ENCODE results near the gene GPBP1L1. TPM values are rescaled to one million over a fixed set of nuclear protein-coding genes. Genes with fewer than 3 reads are reported as not detected.
A peak's percentile ranks its signal among the peaks of the same experiment; 100 is the strongest.
"Not testable (repeated sequence)": the region's sequence is repeated elsewhere in the genome, so short reads cannot be mapped to it uniquely, and the experiment has no call there.

GPBP1L1 gene
- polyA plus RNA-seq, result 10 to 100 TPM; 31.8 to 40.2 (median 33.6) TPM

GRCh38 chr1:45686288-45687013, at the start of gene GPBP1L1:
Gene GPBP1L1 (minus strand): TSS chr1:45686533. CDS start chr1:45659087, 27,446 bp downstream.
- H3K27ac ChIP-seq (ENCODE audit: low read depth, low read length), result peak within 1 kb of the TSS; percentile 92
- WGBS, 3 donors, result 0 to 1% (median 0%) methylated on average over 50 to 52 of the region's 52 CpGs

GRCh38 chr1:45730780-45731319, 44.5 kb upstream of the GPBP1L1 start:
- 91 to 100% (median 100%) methylated on average over 1 of the region's 1 CpG for WGBS, 3 donors

GRCh38 chr1:45730075-45730779, 43.9 kb upstream of the GPBP1L1 start:
- no peak overlapping the region for H3K27ac ChIP-seq (ENCODE audit: low read depth, low read length)
- 71 to 79% (median 78%) methylated on average over 3 of the region's 3 CpGs for WGBS, 3 donors

More at GRCh38 chr1:45730780-45731319, 44.5 kb upstream of the GPBP1L1 start:
- H3K27ac ChIP-seq (ENCODE audit: low read depth, low read length), result no peak overlapping the region

GRCh38 chr1:45726007-45726406, 39.7 kb upstream of the GPBP1L1 start:
- WGBS, 3 donors, result 96 to 98% (median 97%) methylated on average over 9 of the region's 9 CpGs
- H3K27ac ChIP-seq (ENCODE audit: low read depth, low read length), result not testable (repeated sequence)

GRCh38 chr1:45723248-45723930, 37.1 kb upstream of the GPBP1L1 start:
- no peak overlapping the region for H3K27ac ChIP-seq (ENCODE audit: low read depth, low read length)

- no peak overlapping the region for H3K27ac ChIP-seq (ENCODE audit: low read depth, low read length)
- WGBS, 3 donors, result 81 to 99% (median 85%) methylated on average over 3 of the region's 3 CpGs
These were observed 36.5 kb upstream of the GPBP1L1 start for GRCh38 chr1:45722809-45723208.

- 90 to 94% (median 93%) methylated on average over 1 of the region's 1 CpG for WGBS, 3 donors
- no peak overlapping the region for H3K27ac ChIP-seq (ENCODE audit: low read depth, low read length)
These were observed 34.9 kb upstream of the GPBP1L1 start for GRCh38 chr1:45721207-45721606.

- WGBS, 3 donors, result 97 to 100% (median 100%) methylated on average over 1 of the region's 1 CpG
- no peak overlapping the region for H3K27ac ChIP-seq (ENCODE audit: low read depth, low read length)
These were observed 32.0 kb upstream of the GPBP1L1 start for GRCh38 chr1:45718289-45718688.

GRCh38 chr1:45717386-45717785, 31.1 kb upstream of the GPBP1L1 start:
- WGBS, 3 donors, result 83 to 89% (median 88%) methylated on average over 8 of the region's 8 CpGs
- not testable (repeated sequence) for H3K27ac ChIP-seq (ENCODE audit: low read depth, low read length)

GRCh38 chr1:45716700-45717099, 30.4 kb upstream of the GPBP1L1 start:
- H3K27ac ChIP-seq (ENCODE audit: low read depth, low read length), result no peak overlapping the region
- 90 to 94% (median 92%) methylated on average over 3 of the region's 3 CpGs for WGBS, 3 donors

GRCh38 chr1:45713711-45714110, 27.4 kb upstream of the GPBP1L1 start:
- 80 to 91% (median 90%) methylated on average over 3 of the region's 3 CpGs for WGBS, 3 donors
- no peak overlapping the region for H3K27ac ChIP-seq (ENCODE audit: low read depth, low read length)

GRCh38 chr1:45704637-45705036, 18.3 kb upstream of the GPBP1L1 start:
- H3K27ac ChIP-seq (ENCODE audit: low read depth, low read length), result no peak overlapping the region
- WGBS, 3 donors, result 76 to 98% (median 94%) methylated on average over 1 of the region's 1 CpG

- WGBS, 3 donors, result 90 to 93% (median 93%) methylated on average over 7 of the region's 7 CpGs
- no peak overlapping the region for H3K27ac ChIP-seq (ENCODE audit: low read depth, low read length)
These were observed 8.5 kb upstream of the GPBP1L1 start for GRCh38 chr1:45694823-45695222.

- not testable (repeated sequence) for H3K27ac ChIP-seq (ENCODE audit: low read depth, low read length)
- WGBS, 3 donors, result 80 to 84% (median 82%) methylated on average over 8 of the region's 8 CpGs
These were observed 7.5 kb upstream of the GPBP1L1 start for GRCh38 chr1:45693811-45694210.

GRCh38 chr1:45687754-45688740, 1.7 kb upstream of the GPBP1L1 start, which contains the start of gene TMEM69:
Gene TMEM69 (plus strand): TSS chr1:45688181. CDS start chr1:45691069, 2,888 bp downstream.
- peak within 1 kb of the TSS; percentile 92 for H3K27ac ChIP-seq (ENCODE audit: low read depth, low read length)
- WGBS, 3 donors, result 1 to 2% (median 1%) methylated on average over 24 of the region's 24 CpGs

- peak overlapping the region; percentile 92 for H3K27ac ChIP-seq (ENCODE audit: low read depth, low read length)
- 0 to 1% (median 0%) methylated on average over 44 of the region's 44 CpGs for WGBS, 3 donors
These were observed 851 bp upstream of the GPBP1L1 start for GRCh38 chr1:45687014-45687753.

- 0% methylated on average over 27 of the region's 27 CpGs for WGBS, 3 donors
- no peak overlapping the region for H3K27ac ChIP-seq (ENCODE audit: low read depth, low read length)
These were observed 382 bp downstream of the GPBP1L1 start for GRCh38 chr1:45686015-45686287.
